ENCODE results near the gene CDY1. TPM values are rescaled to one million over a fixed set of nuclear protein-coding genes. Genes with fewer than 3 reads are reported as not detected.

CDY1 gene
- not detected in 5 replicates for total RNA-seq (2022; extraction: Qiagen RNA extraction; ENCODE audit: low read depth)

GRCh38 chrY:25621817-25622216 is at the start of gene CDY1:
Gene CDY1 (plus strand): TSS chrY:25622117. CDS start chrY:25622443, 326 bp downstream.

Data from A549 treated with GW870086 at 1 μM for 4 hours (cell line).